HG03159 (cell line): ENCODE results near the gene UTP11.

Source experiments
- ATAC-seq: cut with Tn5 transposase; IDR thresholded peaks from one replicate; pipeline ENCODE4 v1.9.1; 2021; ENCODE audit warnings: mild to moderate bottlenecking, moderate library complexity; ENCODE audit not compliant: unreplicated experiment

The UTP11 gene

DNA sequence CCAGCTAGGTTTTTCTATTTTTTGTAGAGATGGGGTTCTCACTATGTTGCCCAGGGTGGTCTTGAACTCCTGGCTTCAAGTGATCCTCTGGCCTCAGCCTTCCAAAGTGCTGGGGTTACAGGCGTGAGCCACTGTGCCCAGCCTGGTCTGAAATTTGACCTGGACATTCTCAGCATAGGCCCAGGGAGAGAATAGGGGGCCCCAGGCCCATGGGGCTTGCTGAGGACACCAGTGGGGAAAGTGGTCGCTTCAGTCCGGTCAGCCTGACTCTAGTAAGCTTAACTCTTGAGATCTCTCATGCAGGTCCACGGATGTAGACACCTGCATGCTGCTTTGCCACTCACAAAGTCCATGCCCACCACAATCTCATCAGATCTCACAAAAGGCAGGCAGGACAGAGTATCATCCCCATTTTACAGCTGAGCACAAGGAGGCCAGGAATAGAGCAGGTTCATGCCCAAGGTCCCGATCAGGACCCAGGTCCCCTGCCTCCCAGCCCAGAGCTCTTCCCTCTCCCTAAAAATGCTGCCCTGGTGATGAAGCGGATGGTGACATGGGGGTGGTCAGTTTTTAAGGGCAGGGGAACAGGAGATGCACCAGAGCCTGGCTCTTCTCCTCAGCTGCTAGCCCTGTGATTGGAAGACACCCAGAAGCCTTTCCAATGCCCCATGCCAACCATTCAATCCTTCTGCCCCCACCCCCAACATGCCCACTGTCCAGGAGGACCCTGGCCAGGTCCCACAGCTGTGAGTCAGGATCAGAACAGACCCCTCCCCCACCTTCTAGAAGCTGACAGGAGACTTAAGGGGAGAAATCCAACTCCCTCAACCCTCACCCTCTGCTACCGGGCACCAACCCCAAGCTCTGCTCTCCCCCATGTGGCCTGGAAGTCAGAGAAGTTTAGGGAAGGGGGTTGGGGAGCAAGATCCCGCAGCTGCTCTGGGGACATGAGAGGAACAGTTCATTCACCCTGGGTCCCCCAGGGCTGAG is 9.0 kb upstream of the UTP11 start:
- ATAC-seq, result no peak

DNA sequence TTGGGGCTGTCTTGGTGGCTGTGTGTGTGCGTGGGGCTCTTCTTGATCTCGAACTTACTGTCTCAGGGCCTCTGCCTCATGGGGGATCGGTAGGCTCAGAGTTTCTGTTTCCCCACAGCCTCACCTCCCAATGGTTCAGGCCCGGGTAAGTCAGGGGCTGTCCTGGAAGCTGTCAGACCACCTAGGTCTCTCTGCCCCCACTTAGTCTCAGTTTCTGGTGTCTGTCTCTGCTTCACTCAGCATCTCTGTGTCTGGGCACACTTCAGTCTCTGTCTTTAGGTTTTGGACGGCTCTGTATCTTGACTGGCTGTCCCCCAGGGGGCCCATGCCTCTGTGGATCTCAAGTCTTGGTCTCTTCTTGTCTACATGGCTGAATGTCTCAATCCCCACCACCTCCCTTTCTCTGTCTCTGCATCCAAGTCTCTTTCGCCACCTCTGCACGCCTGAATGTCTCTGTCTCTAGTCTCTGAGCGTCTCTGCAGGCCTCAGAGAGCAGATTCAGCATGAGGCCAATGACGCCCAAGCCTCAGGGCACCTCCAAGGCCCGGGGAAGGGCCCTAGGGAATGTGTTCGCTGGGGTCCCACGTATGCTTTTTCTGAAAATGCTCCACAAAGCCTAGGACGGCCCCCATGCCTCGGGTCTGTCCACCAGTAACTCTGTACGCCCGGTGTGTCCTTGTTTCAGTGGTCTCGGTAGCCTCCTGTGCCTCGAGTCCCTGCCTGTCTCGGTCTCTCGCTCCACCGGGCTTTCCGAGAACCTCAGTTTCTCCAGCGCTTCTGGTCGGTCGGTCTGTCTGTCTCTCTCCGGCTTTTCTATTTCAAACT is 8.0 kb upstream of the UTP11 start:
- ATAC-seq, result no peak

DNA sequence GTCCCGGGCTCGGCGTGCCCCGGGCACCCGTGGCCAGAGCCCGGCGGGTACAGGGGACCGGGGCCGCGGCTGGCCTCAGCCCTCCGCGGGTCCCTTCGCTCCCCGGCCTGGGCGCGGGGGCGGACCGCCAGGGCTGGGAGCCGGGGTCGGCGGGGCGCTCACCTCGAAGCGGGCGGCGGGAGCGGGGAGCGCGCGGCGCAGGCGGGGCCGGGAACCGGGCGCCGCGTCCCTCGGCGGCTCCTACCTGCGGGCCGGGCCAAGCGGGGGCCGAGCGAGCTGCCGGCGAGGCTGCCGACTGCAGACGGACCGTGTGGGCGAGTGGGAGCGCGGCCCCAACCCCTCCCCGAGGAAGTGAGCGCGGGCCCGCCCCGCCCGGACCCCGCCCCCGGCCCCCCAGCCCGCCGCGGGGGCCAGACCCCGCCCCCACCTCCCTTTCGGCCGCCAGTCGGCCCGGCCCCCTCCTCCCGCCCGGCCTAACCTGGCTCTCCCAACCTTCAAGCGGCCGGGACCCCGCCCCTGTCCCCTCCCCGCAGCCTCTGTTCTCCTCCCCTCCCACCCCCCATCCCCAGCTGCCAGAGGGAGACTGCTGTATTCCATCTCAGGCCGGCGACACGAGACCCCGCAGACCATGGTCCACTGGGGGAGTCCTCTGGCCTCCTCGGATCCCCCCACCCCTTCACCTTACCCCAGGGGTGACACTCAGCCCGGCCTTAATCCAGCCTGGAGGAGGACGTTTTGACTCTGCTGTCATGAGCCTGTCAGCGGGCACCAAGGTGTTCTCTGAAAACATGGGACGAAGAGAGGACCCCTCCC is 7.1 kb upstream of the UTP11 start, which contains the start of gene FHL3:
TSS of gene FHL3 (minus strand) at position 320 of the 813 bp plus-strand sequence. CDS start 6,102 bp downstream, outside the sequence.
- ATAC-seq, result no peak

GRCh38 chr1:38006008-38006828 is 6.3 kb upstream of the UTP11 start:
- ATAC-seq, result no peak

DNA sequence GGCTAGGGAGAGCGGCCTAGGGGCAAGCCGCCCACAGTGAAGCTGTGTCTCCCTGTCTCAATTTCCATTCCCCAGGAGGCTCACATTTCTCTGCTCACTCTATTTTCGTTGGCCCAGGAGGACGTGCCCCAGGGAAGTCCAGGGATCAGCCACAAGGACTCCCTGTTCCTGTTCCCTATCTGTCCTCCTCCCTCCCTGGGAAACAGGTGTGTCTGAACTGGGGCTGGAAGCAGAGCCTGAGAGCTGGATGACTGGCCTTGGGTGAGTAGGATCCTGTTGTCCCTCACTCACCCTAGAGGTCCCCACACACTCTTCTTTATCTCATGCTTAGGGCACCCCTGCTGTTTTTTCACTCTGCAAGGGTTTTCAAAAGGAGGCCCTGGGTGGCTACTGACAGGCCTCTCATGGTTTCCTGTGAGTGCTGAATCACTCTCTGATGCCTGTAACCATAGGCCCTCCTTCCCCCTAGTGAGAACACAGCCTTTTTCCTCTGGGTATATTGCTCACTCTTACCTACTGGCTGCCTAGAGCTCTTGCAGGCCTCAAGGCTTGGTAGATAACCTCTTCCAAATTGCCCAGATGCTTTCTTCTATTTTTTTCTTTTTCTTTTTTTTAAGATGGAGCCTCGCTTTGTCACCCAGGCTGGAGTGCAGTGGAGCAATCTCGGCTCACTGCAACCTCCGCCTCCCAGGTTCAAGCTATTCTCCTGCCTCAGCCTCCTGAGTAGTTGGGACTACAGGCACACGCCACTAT is 3.3 kb upstream of the UTP11 start:
- no peak for ATAC-seq

- no peak for ATAC-seq
Observed at GRCh38 chr1:38009841-38010180, 2.7 kb upstream of the UTP11 start.

DNA sequence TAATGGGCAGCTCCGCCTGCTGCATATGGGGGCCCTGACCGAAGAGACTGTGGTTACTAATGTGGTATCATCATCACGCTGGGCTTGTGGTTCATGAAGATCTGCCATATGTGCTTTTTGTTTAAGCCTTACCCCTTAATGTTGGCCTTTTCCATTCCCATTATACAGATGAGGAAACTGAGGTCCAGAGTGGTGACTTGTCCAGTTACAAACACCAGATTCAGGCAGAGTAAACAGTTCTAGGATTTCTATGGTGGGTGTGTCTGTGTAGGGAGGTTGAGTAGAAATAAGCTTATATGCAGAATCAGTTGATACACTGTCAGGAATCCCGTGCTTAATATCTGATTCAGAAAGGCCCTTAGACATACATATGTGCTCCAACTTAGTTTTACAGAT is 691 bp downstream of the UTP11 start:
- no peak for ATAC-seq

DNA sequence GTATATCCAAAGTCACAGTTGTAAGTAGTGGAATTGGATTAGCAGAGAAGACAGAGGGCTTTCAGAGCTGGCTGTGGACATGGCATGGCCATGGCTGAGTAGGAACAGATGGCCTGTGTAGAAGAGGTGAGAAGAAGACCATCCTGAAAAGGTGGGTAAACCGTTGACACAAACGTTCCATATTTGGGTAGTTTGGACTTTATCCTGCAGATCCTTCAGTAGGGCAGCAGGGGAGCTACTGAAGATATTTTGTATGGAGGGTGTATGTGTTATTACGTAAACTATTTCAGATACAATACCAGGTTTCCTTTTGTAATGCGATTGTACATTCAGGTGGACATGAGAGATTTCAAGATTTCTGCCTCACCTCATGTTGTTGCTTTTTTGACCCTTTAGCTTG is 1.6 kb downstream of the UTP11 start:
- ATAC-seq, result no peak

GRCh38 chr1:38014724-38015424 is 2.3 kb downstream of the UTP11 start:
- ATAC-seq, result no peak

DNA sequence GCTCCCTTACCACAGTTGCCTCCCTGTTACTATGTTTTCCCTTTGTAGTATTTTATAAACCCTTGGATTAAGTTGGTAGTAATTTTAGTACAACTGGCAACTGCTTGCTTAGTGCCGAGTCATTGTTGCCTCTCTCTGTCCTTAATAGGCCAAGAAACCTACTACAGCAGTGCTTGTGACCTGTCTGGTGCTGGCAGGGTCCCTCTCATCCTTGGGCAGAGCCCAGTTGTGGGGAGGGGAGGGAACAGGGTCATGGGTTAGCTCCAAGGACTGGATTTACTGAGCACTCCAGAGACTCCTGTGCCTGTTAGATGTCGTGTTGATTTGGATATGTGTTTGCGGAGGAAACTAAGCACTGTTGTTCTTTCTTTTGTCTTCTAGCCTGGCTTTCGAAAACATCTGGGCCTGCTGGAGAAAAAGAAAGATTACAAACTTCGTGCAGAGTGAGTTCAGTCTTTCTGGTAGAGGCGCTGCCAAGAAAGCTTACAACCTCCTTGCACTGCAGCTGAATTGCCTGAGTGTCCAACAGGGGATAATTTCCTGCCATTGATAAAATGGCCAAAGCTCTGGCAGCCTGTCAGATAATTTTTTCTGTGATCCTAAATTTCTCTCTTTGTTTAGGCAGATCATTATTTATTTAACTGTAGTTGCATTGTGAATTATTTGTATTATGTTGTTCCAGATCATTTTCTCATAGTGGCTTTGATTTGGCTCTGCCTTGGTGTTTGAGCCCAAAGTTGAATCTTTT is 3.6 kb downstream of the UTP11 start:
- ATAC-seq, result no peak

DNA sequence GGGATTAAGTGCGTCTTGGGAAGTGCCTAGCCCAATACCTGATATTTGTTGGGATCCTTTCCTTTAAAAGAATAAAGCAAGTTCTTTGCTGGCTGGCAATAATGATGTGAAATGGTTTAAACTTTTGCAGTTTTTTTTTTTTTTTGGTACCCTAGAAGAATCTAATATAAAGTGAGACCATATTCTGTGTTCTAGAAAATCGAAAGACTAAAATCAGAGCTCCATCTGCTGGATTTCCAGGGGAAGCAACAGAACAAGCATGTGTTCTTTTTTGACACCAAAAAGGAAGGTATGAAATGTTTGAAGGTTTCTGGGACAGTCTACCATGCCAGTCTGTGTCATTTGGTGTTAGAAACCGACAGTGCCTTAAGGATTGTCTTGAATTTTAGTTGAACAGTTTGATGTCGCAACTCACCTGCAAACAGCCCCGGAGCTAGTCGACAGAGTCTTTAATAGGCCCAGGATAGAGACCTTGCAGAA is 6.4 kb downstream of the UTP11 start:
- no peak for ATAC-seq

GRCh38 chr1:38020396-38020795 is 7.9 kb downstream of the UTP11 start:
- no peak for ATAC-seq

- ATAC-seq, result no peak
Observed at GRCh38 chr1:38021969-38022368, 9.4 kb downstream of the UTP11 start.

- no peak for ATAC-seq
Observed at GRCh38 chr1:38022810-38023209, 10.3 kb downstream of the UTP11 start.

GRCh38 chr1:38025233-38025632 is 12.7 kb downstream of the UTP11 start:
- ATAC-seq, result no peak

DNA sequence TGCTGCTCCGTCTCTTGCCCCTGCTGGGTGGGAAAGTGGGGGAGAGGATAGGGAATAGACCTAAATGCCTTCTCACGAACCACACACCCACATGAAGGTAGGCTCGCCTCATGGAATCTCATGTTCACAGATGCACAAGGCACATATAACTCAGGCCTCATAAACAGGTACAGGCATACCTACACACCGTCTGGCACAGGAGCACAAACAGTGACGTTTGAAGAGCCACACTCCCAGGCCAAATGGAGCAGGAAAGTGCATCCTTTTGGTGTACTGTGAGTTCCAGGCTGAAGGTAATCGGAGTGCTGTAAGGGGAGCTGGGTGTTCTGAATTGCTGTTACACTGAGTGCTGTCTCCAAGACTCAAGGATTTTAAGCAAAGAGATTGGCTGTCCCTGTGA is 13.1 kb downstream of the UTP11 start:
- ATAC-seq, result no peak

DNA sequence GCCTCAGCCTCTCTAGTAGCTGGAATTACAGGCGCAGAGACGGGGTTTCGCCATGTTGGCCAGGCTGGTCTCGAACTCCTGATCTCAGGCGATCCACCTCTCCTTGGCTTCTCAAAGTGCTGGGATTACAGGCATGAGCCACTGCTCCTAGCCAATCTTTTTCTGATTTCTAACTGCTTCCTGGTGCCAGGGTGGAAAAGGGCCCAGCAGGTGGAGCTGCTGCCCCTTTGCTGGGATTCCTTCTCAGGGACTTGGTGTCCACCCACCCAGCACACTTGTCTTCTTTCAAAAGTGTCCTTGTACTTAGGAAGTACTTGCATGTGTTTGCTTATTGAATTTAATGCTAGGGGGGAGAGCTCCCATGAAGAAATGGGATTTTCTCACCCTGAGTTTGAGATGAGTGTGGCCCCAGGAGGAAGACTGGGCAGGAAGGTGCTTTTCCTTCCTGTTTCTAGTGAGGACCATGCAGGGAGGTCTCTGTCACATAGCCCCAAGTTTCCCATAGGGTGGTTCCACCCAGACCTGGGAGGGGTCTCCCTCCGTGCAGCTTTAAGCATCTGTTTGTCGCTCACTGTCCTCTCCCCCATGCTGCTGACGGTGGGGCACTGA is 14.2 kb downstream of the UTP11 start:
- ATAC-seq, result no peak
